Left colon (tissue), 2 donors: Measurements from ENCODE around the gene IRF6. TPM values are rescaled to one million over a fixed set of nuclear protein-coding genes. Genes with fewer than 3 reads are reported as not detected.
"Not testable (repeated sequence)": the region's sequence is repeated elsewhere in the genome, so short reads cannot be mapped to it uniquely, and the experiment has no call there.

Experiments used
- ATAC-seq: fragments of 200-7000 bp; cut with Tn5 transposase; one replicate; pipeline ENCODE4 v1.9.1; 2020; ENCODE audit warnings: mild to moderate bottlenecking, moderate library complexity
- DNase-seq, 2 donors: peaks; one replicate each; pipeline ENCODE4 v3.0.0-alpha.2; 2020
- intact Hi-C, 2 donors: fragments of 100-400 bp; cut with DNase I in 1 of 2; cut with micrococcal nuclease in 1 of 2; formaldehyde crosslinking; loops; one replicate each; pipeline versions ENCODE4 v1.11.2 to v1.14.0; 2022; cut with DNase I, micrococcal nuclease
- total RNA-seq, 2 donors: library from RNA; stranded (reverse); fragmentation: NEBNext Ultra II Directional; extraction: Animal tissue kit (Norgen Biotek cat#: 25700); gene quantifications; one replicate each; pipeline ENCODE4 v1.2.1, GENCODE V29; 2021
- donor health status: DM: no; HTN: no; CAD: no.
- donor health status: DM: yes; HTN: yes; CAD: no.

Gene IRF6
- total RNA-seq, 2 donors from 2014 or later: 92.8 to 132 TPM

GRCh38 chr1:209800984-209801834 is 4.7 kb downstream of the IRF6 start:
- intact Hi-C loops: no loop called here
- no peak for DNase-seq
- no peak for ATAC-seq

GRCh38 chr1:209797978-209798639 is 7.8 kb downstream of the IRF6 start:
- ATAC-seq (no peak), DNase-seq (no peak)
- intact Hi-C loops: no loop called here

GRCh38 chr1:209793711-209794110 is 12.2 kb downstream of the IRF6 start:
- ATAC-seq, DNase-seq, intact Hi-C loops: not testable (repeated sequence)

- intact Hi-C loops: no loop called here
- peak; percentile 56 to 73 for DNase-seq
- peak; percentile 79 for ATAC-seq
These were observed 14.0 kb downstream of the IRF6 start for GRCh38 chr1:209791920-209792319.

GRCh38 chr1:209790286-209791193 is 15.4 kb downstream of the IRF6 start:
- DNase-seq: peak in 1 of 2 donors; percentile 42
- intact Hi-C loops: no loop called here
- peak; percentile 79 for ATAC-seq

GRCh38 chr1:209789245-209789644 is 16.7 kb downstream of the IRF6 start:
- DNase-seq (no peak), ATAC-seq (no peak)
- intact Hi-C loops: no loop called here

- DNase-seq (peak in 1 of 2 donors; percentile 72), ATAC-seq (peak; percentile 42)
- intact Hi-C loops: no loop called here
These were observed 18.4 kb downstream of the IRF6 start for GRCh38 chr1:209787551-209787950.

GRCh38 chr1:209786146-209786545 is 19.8 kb downstream of the IRF6 start:
- ATAC-seq (no peak), DNase-seq (no peak)
- intact Hi-C loops: no loop called here

- ATAC-seq (no peak), DNase-seq (no peak)
- intact Hi-C loops: no loop called here
These were observed 20.4 kb downstream of the IRF6 start for GRCh38 chr1:209785592-209785991.

GRCh38 chr1:209784265-209785169 is 21.4 kb downstream of the IRF6 start, which contains the start of gene C1orf74:
Gene C1orf74, minus strand, starts transcription at chr1:209784559. Its CDS starts 925 bp downstream, at chr1:209783634.
- peak; percentile 95 for ATAC-seq
- peak; percentile 99 for DNase-seq
- intact Hi-C loops: no loop called here

GRCh38 chr1:209783386-209783785 is 22.6 kb downstream of the IRF6 start:
- intact Hi-C loops: no loop called here
- no peak for DNase-seq

GRCh38 chr1:209780268-209780667 is 25.7 kb downstream of the IRF6 start:
- no peak for ATAC-seq
- intact Hi-C loops: no loop called here
- DNase-seq: no peak

More at GRCh38 chr1:209783386-209783785, 22.6 kb downstream of the IRF6 start:
- ATAC-seq: no peak

- DNase-seq (no peak), ATAC-seq (no peak)
- intact Hi-C loops: no loop called here
These were observed 27.8 kb downstream of the IRF6 start for GRCh38 chr1:209778102-209778501.

GRCh38 chr1:209777587-209777986 is 28.4 kb downstream of the IRF6 start:
- intact Hi-C loops: no loop called here
- DNase-seq (no peak), ATAC-seq (no peak)

- intact Hi-C loops: no loop called here
- no peak for ATAC-seq
- no peak for DNase-seq
These were observed 30.3 kb downstream of the IRF6 start for GRCh38 chr1:209775678-209776077.

- no peak for DNase-seq
- ATAC-seq: no peak
- intact Hi-C loops: no loop called here
These were observed 31.4 kb downstream of the IRF6 start for GRCh38 chr1:209774592-209774991.

GRCh38 chr1:209772126-209772525 is 33.8 kb downstream of the IRF6 start:
- no peak for ATAC-seq
- intact Hi-C loops: no loop called here
- DNase-seq: no peak
